ENCODE results near the gene FBXW7. TPM values are rescaled to one million over a fixed set of nuclear protein-coding genes. Genes with fewer than 3 reads are reported as not detected.
A peak's percentile ranks its signal among the peaks of the same experiment; 100 is the strongest.

FBXW7 gene
- total RNA-seq, 2 experiments from 2014 or later = 128 to 140 TPM

GRCh38 chr4:152463562-152463961 is 72.3 kb downstream of the FBXW7 start:
- peak overlapping the region; percentile 10 for H3K27ac Mint-ChIP-seq
- DNase-seq (no peak), ATAC-seq (ENCODE audit: poor library complexity) (no peak)
- Histone ChIP-seq H3K4me1 (ENCODE audit: insufficient read depth, low read length) (peaks cover 11% of the 10 kb centered on the region), H3K9me3 (ENCODE audit: control insufficient read depth in 1 of 2, insufficient read depth in 1 of 2, low read length in 2 of 2) (peaks cover 0 to 4% of the 10 kb centered on the region in 2 experiments), H3K4me3 (ENCODE audit: low read length) (no peak overlapping the region), H3K27me3 (ENCODE audit: control insufficient read depth in 1 of 2, insufficient read depth in 2 of 2, low read length in 2 of 2) (no peaks in the 10 kb centered on the region), H3K36me3 (ENCODE audit: insufficient read depth, low read length) (no peaks in the 10 kb centered on the region), H3K27ac (ENCODE audit: low read depth in 1 of 2, low read length in 2 of 2) (no peak overlapping the region)
- CTCF ChIA-PET = no interaction called here
- no peak overlapping the region for H3K4me3 Mint-ChIP-seq
- peaks cover 80% of the 10 kb centered on the region for H3K4me1 Mint-ChIP-seq (ENCODE audit: low read depth)
- no peaks in the 10 kb centered on the region for H3K27me3 Mint-ChIP-seq
- POLR2A ChIA-PET = no interaction called here
- no peaks in the 10 kb centered on the region for H3K9me3 Mint-ChIP-seq
- no peak for TF ChIP-seq CTCF (IDR thresholded peaks at IDR 0.05)
- peaks cover 6% of the 10 kb centered on the region for H3K36me3 Mint-ChIP-seq (ENCODE audit: low read depth)
- intact Hi-C loops (cut with DNase I, micrococcal nuclease) = loop anchor here in 1 of 2 experiments (5.0 kb wide), 1 partner anchor 74 kb away; the partner anchor contains the start of gene FBXW7

GRCh38 chr4:152462695-152463094 is 73.2 kb downstream of the FBXW7 start:
- CTCF ChIA-PET = interaction anchor here (0.7 kb wide), 1 partner anchor 200 kb away, joined by 3 read pairs; no protein-coding TSS in a partner anchor

GRCh38 chr4:152462047-152462446 is 73.8 kb downstream of the FBXW7 start:
- Mint-ChIP-seq H3K9me3 (no peaks in the 10 kb centered on the region), H3K27me3 (no peaks in the 10 kb centered on the region), H3K4me1 (ENCODE audit: low read depth) (peaks cover 76% of the 10 kb centered on the region), H3K36me3 (ENCODE audit: low read depth) (peaks cover under 1% of the 10 kb centered on the region), H3K27ac (no peak overlapping the region), H3K4me3 (no peak overlapping the region)
- POLR2A ChIA-PET = no interaction called here
- H3K4me1 ChIP-seq (ENCODE audit: insufficient read depth, low read length) = peaks cover 11% of the 10 kb centered on the region
- no peak for TF ChIP-seq CTCF (IDR thresholded peaks at IDR 0.05)
- H3K36me3 ChIP-seq (ENCODE audit: insufficient read depth, low read length) = no peaks in the 10 kb centered on the region
- no peaks in the 10 kb centered on the region for H3K27me3 ChIP-seq (ENCODE audit: control insufficient read depth in 1 of 2, insufficient read depth in 2 of 2, low read length in 2 of 2)
- CTCF ChIA-PET = interaction anchor here (0.7 kb wide), 1 partner anchor 201 kb away, joined by 3 read pairs; no protein-coding TSS in a partner anchor
- H3K4me3 ChIP-seq (ENCODE audit: low read length) = no peak overlapping the region
- intact Hi-C loops (cut with DNase I, micrococcal nuclease) = loop anchor here in 1 of 2 experiments (5.0 kb wide), 1 partner anchor 75 kb away; the partner anchor contains the start of gene FBXW7
- peaks cover 0 to 4% of the 10 kb centered on the region in 2 experiments for H3K9me3 ChIP-seq (ENCODE audit: control insufficient read depth in 1 of 2, insufficient read depth in 1 of 2, low read length in 2 of 2)
- DNase-seq (no peak), ATAC-seq (ENCODE audit: poor library complexity) (no peak)
- no peak overlapping the region for H3K27ac ChIP-seq (ENCODE audit: low read depth in 1 of 2, low read length in 2 of 2)

More at GRCh38 chr4:152462695-152463094, 73.2 kb downstream of the FBXW7 start:
- H3K9me3 ChIP-seq (ENCODE audit: control insufficient read depth in 1 of 2, insufficient read depth in 1 of 2, low read length in 2 of 2) = peaks cover 0 to 4% of the 10 kb centered on the region in 2 experiments
- POLR2A ChIA-PET = no interaction called here
- H3K27me3 ChIP-seq (ENCODE audit: control insufficient read depth in 1 of 2, insufficient read depth in 2 of 2, low read length in 2 of 2) = no peaks in the 10 kb centered on the region
- H3K27ac ChIP-seq (ENCODE audit: low read depth in 1 of 2, low read length in 2 of 2) = no peak overlapping the region
- intact Hi-C loops (cut with DNase I, micrococcal nuclease) = loop anchor here in 1 of 2 experiments (5.0 kb wide), 1 partner anchor 75 kb away; the partner anchor contains the start of gene FBXW7
- no peak for DNase-seq
- Mint-ChIP-seq H3K36me3 (ENCODE audit: low read depth) (peaks cover 6% of the 10 kb centered on the region), H3K27me3 (no peaks in the 10 kb centered on the region), H3K4me3 (no peak overlapping the region), H3K9me3 (no peaks in the 10 kb centered on the region), H3K27ac (no peak overlapping the region), H3K4me1 (ENCODE audit: low read depth) (peaks cover 79% of the 10 kb centered on the region)
- H3K4me3 ChIP-seq (ENCODE audit: low read length) = no peak overlapping the region
- TF ChIP-seq CTCF (IDR thresholded peaks at IDR 0.05) = no peak
- H3K4me1 ChIP-seq (ENCODE audit: insufficient read depth, low read length) = peaks cover 11% of the 10 kb centered on the region
- no peaks in the 10 kb centered on the region for H3K36me3 ChIP-seq (ENCODE audit: insufficient read depth, low read length)
- no peak for ATAC-seq (ENCODE audit: poor library complexity)

All from CD4-positive, alpha-beta T cell (primary cell).